Retinal pigment epithelial cell (primary cell): ENCODE data around the gene GNG13.
"Not testable (repeated sequence)": the region's sequence is repeated elsewhere in the genome, so short reads cannot be mapped to it uniquely, and the experiment has no call there.

Experiments
- DNase-seq: peaks from one replicate; pipeline ENCODE4 v3.0.0-alpha.2; 2010; ENCODE audit warnings: low read depth
- H3K4me3 ChIP-seq: 2 replicates; pipeline ENCODE4 v1.5.1; 2011; ENCODE audit warnings: mild to moderate bottlenecking, low read length, control low read depth, moderate library complexity
- TF ChIP-seq, protein P1 (sequence below): conservative IDR thresholded peaks from 2 replicates; pipeline ENCODE4 v1.5.1; 2011; ENCODE audit warnings: low read depth, low read length, control low read depth, inconsistent platforms

The GNG13 gene

DNA sequence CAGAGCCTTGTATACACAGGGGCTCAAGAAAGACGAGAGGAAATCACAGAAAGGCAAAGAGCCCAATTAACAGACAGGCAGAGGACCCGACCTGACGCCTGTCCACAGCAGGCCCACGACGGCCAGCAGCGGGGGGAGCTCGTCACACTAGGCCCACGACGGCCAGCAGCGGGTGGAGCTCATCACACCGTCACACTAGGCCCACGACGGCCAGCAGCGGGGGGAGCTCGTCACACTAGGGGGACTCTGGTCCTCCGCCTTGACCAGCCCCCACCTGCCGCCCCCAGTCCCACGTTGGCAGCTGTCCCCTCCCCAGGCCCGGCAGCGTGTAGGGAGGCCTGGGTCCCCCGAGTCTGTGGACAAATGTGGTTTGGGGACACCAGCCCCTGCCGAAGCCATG, 23.7 kb upstream of the GNG13 start:
- DNase-seq: no peak
- TF ChIP-seq, protein P1, sequence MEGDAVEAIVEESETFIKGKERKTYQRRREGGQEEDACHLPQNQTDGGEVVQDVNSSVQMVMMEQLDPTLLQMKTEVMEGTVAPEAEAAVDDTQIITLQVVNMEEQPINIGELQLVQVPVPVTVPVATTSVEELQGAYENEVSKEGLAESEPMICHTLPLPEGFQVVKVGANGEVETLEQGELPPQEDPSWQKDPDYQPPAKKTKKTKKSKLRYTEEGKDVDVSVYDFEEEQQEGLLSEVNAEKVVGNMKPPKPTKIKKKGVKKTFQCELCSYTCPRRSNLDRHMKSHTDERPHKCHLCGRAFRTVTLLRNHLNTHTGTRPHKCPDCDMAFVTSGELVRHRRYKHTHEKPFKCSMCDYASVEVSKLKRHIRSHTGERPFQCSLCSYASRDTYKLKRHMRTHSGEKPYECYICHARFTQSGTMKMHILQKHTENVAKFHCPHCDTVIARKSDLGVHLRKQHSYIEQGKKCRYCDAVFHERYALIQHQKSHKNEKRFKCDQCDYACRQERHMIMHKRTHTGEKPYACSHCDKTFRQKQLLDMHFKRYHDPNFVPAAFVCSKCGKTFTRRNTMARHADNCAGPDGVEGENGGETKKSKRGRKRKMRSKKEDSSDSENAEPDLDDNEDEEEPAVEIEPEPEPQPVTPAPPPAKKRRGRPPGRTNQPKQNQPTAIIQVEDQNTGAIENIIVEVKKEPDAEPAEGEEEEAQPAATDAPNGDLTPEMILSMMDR: no peak
- no peak overlapping the region for H3K4me3 ChIP-seq

DNA sequence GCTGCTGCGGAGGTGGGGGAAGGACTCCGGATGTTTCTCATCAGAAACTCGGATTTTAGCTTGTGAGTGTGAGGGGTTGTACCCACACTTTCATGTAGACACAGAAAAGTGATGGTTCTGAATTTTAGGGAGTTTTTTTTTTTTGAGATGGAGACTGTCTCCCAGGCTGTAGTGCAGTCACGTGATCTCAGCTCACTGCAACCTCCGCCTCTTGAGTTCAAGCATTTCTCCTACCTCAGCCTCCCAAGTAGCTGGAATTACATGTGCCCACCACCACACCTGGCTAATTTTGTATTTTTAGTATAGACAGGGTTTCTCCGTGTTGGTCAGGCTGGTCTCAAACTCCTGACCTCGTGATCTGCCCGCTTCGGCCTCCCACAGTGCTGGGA, 22.4 kb upstream of the GNG13 start:
- TF ChIP-seq, protein P1: no peak
- DNase-seq: no peak
- H3K4me3 ChIP-seq: no peak overlapping the region

DNA sequence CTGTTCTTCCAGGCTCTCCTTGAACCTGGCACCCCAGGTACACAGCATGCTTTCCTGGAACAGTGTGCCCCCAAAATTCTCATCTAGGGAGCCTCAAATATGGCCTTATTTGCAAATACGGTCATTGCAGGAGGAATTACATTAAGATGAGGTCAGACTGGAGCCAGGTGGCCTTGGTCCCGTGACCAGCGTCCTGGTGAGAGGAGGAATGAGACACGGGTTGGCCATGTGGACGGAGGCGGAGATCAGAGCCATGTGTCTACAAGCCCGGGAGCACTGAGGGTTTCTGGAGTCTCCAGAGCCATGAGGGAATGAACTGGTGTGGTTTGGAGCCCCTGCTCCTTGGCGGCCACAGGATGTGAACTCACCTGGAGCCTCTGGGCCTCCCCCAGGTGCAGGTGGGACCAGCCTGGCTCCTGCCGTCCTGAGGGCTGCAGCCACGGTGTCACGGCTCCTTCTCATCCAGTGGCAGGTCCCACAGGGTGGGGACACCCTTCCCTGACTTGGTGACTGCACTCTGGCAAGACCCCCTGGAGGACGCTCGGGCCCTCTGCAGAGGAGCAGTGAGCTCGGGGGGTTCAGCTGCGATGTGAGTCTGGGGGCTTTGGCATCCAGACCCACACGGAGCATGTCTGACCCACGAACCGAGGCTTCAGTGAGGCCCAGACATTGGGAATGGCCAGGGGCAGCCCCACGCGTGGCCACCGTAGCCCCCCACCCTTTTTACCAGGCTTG, 21.8 kb upstream of the GNG13 start:
- no peak for DNase-seq
- no peak overlapping the region for H3K4me3 ChIP-seq
- TF ChIP-seq, protein P1: no peak

DNA sequence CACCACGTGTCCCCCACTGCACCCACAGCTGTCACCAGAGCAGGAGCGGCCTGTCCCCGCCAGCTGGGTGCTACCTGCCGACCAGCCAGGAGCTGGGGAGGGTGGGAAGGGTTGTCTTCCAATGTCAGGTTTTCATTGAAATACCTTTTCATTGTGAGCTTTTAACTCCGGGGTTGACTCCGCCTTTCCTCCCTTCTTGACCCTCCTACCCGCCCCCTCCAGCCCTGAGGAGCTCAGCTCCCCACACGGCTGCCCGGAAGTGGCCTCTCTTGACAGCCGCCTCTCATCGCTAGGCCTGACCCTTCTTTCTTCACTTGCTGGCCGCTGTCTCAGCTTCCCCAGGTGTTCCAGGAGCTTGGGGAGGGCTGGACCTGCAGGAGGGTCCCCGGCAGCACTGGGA, 21.2 kb upstream of the GNG13 start:
- TF ChIP-seq, protein P1: no peak
- no peak overlapping the region for H3K4me3 ChIP-seq
- no peak for DNase-seq

DNA sequence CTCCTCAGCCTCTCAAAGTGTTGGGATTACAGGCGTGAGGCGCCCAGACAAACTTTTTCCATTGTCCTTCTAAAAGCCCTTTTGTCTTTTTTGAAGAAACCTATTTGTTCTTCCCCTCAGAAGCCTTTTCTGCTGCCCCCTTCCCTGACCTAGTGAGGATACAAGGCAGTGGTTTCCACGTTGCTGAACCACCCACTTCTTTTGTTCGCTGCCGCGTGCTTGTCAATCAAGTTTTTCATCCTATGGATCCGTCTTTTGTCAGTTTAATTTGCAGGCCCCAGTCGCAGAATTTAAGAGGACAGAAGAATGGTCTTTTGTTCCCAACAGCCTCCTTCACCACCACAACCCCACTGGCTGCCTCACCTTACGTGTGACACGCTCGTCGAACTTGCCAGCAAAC, 20.2 kb upstream of the GNG13 start:
- TF ChIP-seq, protein P1: no peak
- H3K4me3 ChIP-seq: no peak overlapping the region

DNA sequence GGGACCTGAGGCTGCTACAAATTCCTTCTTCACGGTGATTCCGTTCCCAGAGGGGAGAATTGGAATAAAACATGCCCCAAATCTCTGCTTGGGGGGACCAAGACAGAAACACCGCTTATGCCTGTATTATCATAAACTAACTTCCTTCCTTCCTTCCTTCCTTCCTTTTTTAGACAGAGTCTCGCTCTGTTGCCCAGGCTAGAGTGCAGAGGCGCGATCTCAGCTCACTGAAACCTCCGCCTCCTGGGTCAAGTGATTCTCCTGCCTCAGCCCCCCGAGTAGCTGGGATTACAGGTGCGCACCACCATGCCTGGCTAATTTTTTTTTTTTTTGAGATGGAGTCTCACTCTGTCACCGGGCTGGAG, 19.5 kb upstream of the GNG13 start:
- not testable (repeated sequence) for H3K4me3 ChIP-seq, DNase-seq

More for the DNA sequence above, 20.2 kb upstream of the GNG13 start:
- no peak for DNase-seq

DNA sequence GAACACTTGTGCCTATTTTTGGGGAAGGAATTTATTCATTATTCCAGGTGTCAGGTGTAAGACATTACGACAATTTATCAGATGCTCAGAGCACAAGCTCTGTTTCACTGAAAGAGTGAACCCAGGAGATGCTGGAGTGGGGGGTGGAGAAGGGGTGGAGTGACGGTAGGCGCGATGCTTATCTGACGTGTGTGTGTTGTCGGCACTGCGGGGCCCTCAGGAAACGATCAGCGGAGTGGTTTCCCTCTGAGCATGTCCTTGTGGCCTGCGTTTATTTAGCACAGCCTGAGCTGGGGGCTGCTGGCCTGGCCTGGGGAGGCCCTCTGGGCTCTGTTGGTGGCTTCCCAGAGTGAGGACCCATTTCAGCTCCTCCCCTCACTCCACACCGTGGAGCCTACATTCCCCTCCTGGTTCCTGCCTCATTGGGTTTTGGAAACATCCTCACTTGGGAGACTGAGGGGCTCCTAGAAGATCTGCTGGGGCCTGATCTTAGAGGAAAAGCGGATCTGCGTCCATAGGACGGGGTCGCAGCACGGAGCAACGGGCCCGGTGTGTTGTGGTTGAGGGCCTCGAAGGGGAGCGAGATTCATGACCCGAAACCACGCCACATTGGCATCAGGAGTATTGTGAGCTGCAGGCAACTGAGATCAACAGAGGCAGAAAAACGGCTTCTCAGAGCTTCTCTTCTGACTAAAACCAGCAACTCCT, 19.0 kb upstream of the GNG13 start:
- TF ChIP-seq, protein P1: no peak
- H3K4me3 ChIP-seq: no peak overlapping the region
- DNase-seq: no peak
